Measurements from ENCODE around the gene DUSP12.

- TF ChIP-seq POLR2AphosphoS5 (IDR thresholded peaks at IDR 0.05; ENCODE audit: low read depth, low read length) = no peak
- no peak for TF ChIP-seq REST (IDR thresholded peaks at IDR 0.05; ENCODE audit: insufficient read depth in 1 of 2, low read depth in 2 of 2, low read length in 2 of 2)
- TF ChIP-seq SIN3A (IDR thresholded peaks at IDR 0.05; ENCODE audit: borderline replicate concordance, insufficient read depth, low read length) = no peak
- no peak for TF ChIP-seq TAF1 (IDR thresholded peaks at IDR 0.05; ENCODE audit: borderline replicate concordance, insufficient read depth, low read length)
Measured at GRCh38 chr1:161733526-161733925, 16.1 kb upstream of the DUSP12 start.

Measured in PFSK-1 (cell line).